ENCODE data around the gene SLC49A3.

Gene SLC49A3

DNA sequence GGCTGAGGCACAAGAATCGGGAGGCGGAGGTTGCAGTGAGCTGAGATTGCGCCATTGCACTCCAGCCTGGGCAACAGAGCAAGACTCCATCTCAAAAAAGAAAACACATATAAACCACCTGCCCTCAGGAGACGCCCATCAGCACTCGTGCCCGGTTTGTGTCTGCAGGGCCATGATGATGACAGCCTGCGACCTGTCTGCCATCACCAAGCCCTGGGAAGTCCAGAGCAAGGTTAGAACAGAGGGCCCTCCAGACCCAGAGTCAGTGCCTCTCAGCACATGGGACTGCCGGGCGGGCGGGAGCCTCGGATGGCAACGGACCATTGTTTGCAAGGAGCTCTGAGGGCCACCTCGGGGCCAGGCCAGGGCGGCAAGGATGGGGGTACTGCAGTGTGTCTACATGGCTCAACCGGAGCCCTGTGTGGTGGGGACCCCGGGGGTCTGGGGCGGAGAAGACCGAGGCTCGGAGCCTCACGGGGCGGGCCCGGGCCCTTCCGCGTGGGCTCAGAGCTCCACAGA is 24.2 kb downstream of the SLC49A3 start:
- peak overlapping the region in 10 of 11 experiments; percentile 52 to 93 (median 90); a peak in 12 of 22 replicates for H3K9ac ChIP-seq
- peak overlapping the region; percentile 69 to 91 (median 80); a peak in 18 of 20 replicates for H3K4me3 ChIP-seq
- H3K36me3 ChIP-seq: peaks cover 0 to 16% (median 0%) of the 10 kb centered on the region in 11 experiments; a peak in 5 of 22 replicates
- H3K9me3 ChIP-seq (replicated peaks in 1 of 11): no peaks in the 10 kb centered on the region
- TF ChIP-seq Cebpa-rat (IDR thresholded peaks at IDR 0.05): 0 out of 22 replicates have a peak, but pooled peaks of 1 of the 11 experiments have one; percentile 9
- peaks cover 26 to 38% (median 33%) of the 10 kb centered on the region in 10 experiments for H3K4me1 ChIP-seq
- no peaks in the 10 kb centered on the region for H3K27me3 ChIP-seq
- H4K20me1 ChIP-seq: no peaks in the 10 kb centered on the region; a peak in 1 of 22 replicates
- H3K4me2 ChIP-seq: peak overlapping the region; percentile 87 to 99 (median 94)
- peak overlapping the region in 8 of 11 experiments; percentile 87 to 93 (median 90); a peak in 11 of 22 replicates for H3K27ac ChIP-seq

DNA sequence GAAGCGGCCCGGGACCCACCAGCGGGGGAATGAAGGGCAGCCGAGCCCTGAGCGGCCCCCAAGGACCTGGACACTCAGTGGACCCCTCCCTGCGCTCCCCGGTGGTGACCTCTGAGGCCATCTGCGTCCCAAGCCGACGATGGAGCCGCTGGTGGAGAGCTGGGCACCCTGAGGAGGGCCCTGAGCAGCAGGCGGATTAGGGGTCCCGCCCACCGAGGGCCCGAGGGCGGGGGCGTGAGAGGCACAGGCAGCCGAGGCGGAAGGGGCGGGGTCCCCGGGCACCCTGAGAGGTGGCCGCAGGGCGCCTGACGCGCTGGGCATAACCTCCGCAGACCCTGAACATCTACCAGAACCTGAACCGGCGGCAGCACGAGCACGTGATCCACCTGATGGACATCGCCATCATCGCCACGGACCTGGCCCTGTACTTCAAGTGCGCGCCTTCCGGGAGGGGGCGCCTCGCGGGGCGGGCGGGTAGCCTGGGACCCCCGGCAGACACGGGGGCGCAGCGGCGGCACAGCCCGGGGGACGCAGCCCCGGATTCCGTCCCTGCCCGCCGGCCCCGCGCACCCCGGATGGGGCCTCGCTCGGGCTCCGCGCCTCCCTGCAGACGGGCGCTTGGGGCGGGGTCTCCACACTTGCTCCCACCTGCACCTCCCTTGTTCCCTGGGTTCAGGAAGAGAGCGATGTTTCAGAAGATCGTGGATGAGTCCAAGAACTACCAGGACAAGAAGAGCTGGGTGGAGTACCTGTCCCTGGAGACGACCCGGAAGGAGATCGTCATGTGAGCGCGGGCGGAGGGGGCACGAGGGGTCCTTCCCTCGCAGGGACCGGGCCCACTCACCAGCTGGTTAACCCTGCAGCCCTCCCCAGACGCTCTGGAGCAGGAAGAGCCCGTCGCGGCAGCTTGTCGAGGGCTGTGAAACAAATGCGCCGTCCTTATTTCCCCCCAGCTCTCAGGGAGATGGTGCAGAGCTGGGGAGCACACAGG is 25.2 kb downstream of the SLC49A3 start:
- no peak for TF ChIP-seq Cebpa-rat (IDR thresholded peaks at IDR 0.05)
- H3K27me3 ChIP-seq: no peaks in the 10 kb centered on the region
- peak overlapping the region; percentile 87 to 99 (median 94) for H3K4me2 ChIP-seq
- peak overlapping the region; percentile 67 to 93 (median 88) for H3K27ac ChIP-seq
- H3K9ac ChIP-seq: peak overlapping the region; percentile 83 to 93 (median 90)
- peaks cover 0 to 19% (median 0%) of the 10 kb centered on the region in 11 experiments; a peak in 5 of 22 replicates for H3K36me3 ChIP-seq
- H3K4me1 ChIP-seq: peaks cover 26 to 38% (median 33%) of the 10 kb centered on the region in 10 experiments
- H4K20me1 ChIP-seq: no peaks in the 10 kb centered on the region; a peak in 1 of 22 replicates
- no peaks in the 10 kb centered on the region for H3K9me3 ChIP-seq (replicated peaks in 1 of 11)
- H3K4me3 ChIP-seq: peak overlapping the region; percentile 69 to 91 (median 80)

DNA sequence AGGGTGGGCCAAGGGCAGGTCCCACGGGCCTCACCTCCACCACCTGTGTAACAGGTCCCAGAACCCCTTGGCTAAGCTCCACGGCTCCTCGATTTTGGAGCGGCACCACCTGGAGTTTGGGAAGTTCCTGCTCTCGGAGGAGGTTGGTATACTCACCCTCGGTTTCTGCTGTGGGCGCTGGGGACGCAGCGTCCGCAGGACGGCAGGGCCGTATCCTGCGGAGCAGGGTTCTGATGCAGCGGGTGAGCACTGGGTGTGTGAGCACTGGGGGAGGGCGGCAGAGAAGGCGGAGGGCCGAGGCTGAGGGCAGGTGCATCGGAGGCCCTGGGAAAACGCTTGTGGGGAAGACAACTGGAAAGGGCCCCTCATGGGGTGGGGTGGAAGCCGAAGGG is 25.9 kb downstream of the SLC49A3 start:
- Histone ChIP-seq H3K36me3 (peaks cover 0 to 19% (median 0%) of the 10 kb centered on the region in 11 experiments; a peak in 5 of 22 replicates), H3K27ac (peak overlapping the region; percentile 67 to 93 (median 88)), H3K9me3 (replicated peaks in 1 of 11) (no peaks in the 10 kb centered on the region), H3K4me2 (peak overlapping the region; percentile 87 to 99 (median 94)), H3K27me3 (no peaks in the 10 kb centered on the region), H3K4me1 (peaks cover 26 to 38% (median 33%) of the 10 kb centered on the region in 10 experiments), H4K20me1 (no peaks in the 10 kb centered on the region; a peak in 1 of 22 replicates), H3K4me3 (peak overlapping the region; percentile 69 to 91 (median 80)), H3K9ac (peak overlapping the region; percentile 83 to 93 (median 90))
- no peak for TF ChIP-seq Cebpa-rat (IDR thresholded peaks at IDR 0.05)

GRCh38 chr4:661881-662761 is 26.8 kb downstream of the SLC49A3 start:
- no peak overlapping the region for H3K4me3 ChIP-seq
- H3K36me3 ChIP-seq: peaks cover 0 to 19% (median 0%) of the 10 kb centered on the region in 11 experiments; a peak in 5 of 22 replicates
- H3K4me2 ChIP-seq: peak overlapping the region in 4 of 11 experiments; percentile 87 to 99 (median 92); a peak in 7 of 22 replicates
- peaks cover 26 to 38% (median 33%) of the 10 kb centered on the region in 10 experiments for H3K4me1 ChIP-seq
- no peak for TF ChIP-seq Cebpa-rat (IDR thresholded peaks at IDR 0.05)
- no peaks in the 10 kb centered on the region; a peak in 1 of 22 replicates for H4K20me1 ChIP-seq
- H3K27me3 ChIP-seq: no peaks in the 10 kb centered on the region
- no peak overlapping the region for H3K9ac ChIP-seq
- no peak overlapping the region for H3K27ac ChIP-seq
- no peaks in the 10 kb centered on the region for H3K9me3 ChIP-seq (replicated peaks in 1 of 11)

GRCh38 chr4:661231-661630 is 27.7 kb downstream of the SLC49A3 start:
- peaks cover 26 to 31% (median 29%) of the 10 kb centered on the region in 10 experiments for H3K4me1 ChIP-seq
- no peak for TF ChIP-seq Cebpa-rat (IDR thresholded peaks at IDR 0.05)

GRCh38 chr4:660401-660800 is 28.6 kb downstream of the SLC49A3 start:
- no peak for TF ChIP-seq Cebpa-rat (IDR thresholded peaks at IDR 0.05)
- H3K4me1 ChIP-seq: peaks cover 18 to 22% (median 21%) of the 10 kb centered on the region in 10 experiments
- no peak overlapping the region for H3K4me3 ChIP-seq
- no peak overlapping the region for H3K4me2 ChIP-seq
- H3K27me3 ChIP-seq: no peaks in the 10 kb centered on the region
- peaks cover 0 to 19% (median 0%) of the 10 kb centered on the region in 11 experiments; a peak in 5 of 22 replicates for H3K36me3 ChIP-seq
- no peak overlapping the region for H3K9ac ChIP-seq
- no peaks in the 10 kb centered on the region; a peak in 1 of 22 replicates for H4K20me1 ChIP-seq
- no peak overlapping the region for H3K27ac ChIP-seq
- no peaks in the 10 kb centered on the region for H3K9me3 ChIP-seq (replicated peaks in 1 of 11)

More at GRCh38 chr4:661231-661630, 27.7 kb downstream of the SLC49A3 start:
- H3K27me3 ChIP-seq: no peaks in the 10 kb centered on the region
- H3K4me2 ChIP-seq: no peak overlapping the region
- H3K36me3 ChIP-seq: peaks cover 0 to 19% (median 0%) of the 10 kb centered on the region in 11 experiments; a peak in 5 of 22 replicates
- H3K9ac ChIP-seq: no peak overlapping the region
- no peak overlapping the region for H3K4me3 ChIP-seq
- H3K27ac ChIP-seq: no peak overlapping the region
- no peaks in the 10 kb centered on the region for H3K9me3 ChIP-seq (replicated peaks in 1 of 11)
- H4K20me1 ChIP-seq: no peaks in the 10 kb centered on the region; a peak in 1 of 22 replicates

DNA sequence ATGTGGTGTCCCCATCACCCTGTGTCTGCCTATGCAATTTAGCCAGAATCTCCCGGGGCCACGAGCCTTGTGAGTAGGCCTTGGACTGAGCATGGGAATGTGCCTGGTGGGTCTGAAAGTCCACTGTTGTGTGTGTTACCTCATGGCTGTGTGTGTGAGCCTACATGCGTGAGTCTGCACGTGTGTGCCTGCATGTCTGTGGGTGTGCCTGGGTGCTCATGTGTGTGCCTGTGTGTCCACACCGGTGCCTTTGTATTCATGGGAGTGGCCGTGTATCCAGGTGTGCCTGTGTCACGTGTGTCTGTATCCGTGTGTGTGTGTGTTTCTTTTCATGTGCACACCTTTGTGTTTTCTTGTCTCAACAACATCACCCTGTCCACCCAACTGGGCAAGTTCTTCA is 29.1 kb downstream of the SLC49A3 start:
- no peak for TF ChIP-seq Cebpa-rat (IDR thresholded peaks at IDR 0.05)
- H4K20me1 ChIP-seq: no peaks in the 10 kb centered on the region; a peak in 1 of 22 replicates
- H3K4me1 ChIP-seq: peaks cover 13 to 19% (median 16%) of the 10 kb centered on the region in 10 experiments
- no peak overlapping the region for H3K4me2 ChIP-seq
- H3K9me3 ChIP-seq (replicated peaks in 1 of 11): no peaks in the 10 kb centered on the region
- H3K4me3 ChIP-seq: no peak overlapping the region
- H3K27ac ChIP-seq: no peak overlapping the region
- peaks cover 0 to 19% (median 0%) of the 10 kb centered on the region in 11 experiments; a peak in 5 of 22 replicates for H3K36me3 ChIP-seq
- no peak overlapping the region for H3K9ac ChIP-seq
- no peaks in the 10 kb centered on the region for H3K27me3 ChIP-seq
